ENCODE results near the gene PRSS53.
"Not testable (repeated sequence)": the region's sequence is repeated elsewhere in the genome, so short reads cannot be mapped to it uniquely, and the experiment has no call there.

Gene PRSS53

GRCh38 chr16:31088459-31089183 lies at the start of gene PRSS53:
Gene PRSS53, minus strand, starts transcription at chr16:31088943. Its CDS starts 134 bp downstream, at chr16:31088809.
- no peak for DNase-seq
- in situ Hi-C loops (cut with MboI; ENCODE audit: low pct_unique_long_range_greater_than_20kb, low sequenced_read_pairs): no loop called here

- DNase-seq; in situ Hi-C loops (cut with MboI; ENCODE audit: low pct_unique_long_range_greater_than_20kb, low sequenced_read_pairs): not testable (repeated sequence)
Observed at GRCh38 chr16:31136822-31137499, 48.2 kb upstream of the PRSS53 start.

- in situ Hi-C loops (cut with MboI; ENCODE audit: low pct_unique_long_range_greater_than_20kb, low sequenced_read_pairs): no loop called here
- no peak for DNase-seq
Observed at GRCh38 chr16:31136287-31136662, 47.5 kb upstream of the PRSS53 start.

GRCh38 chr16:31135535-31136286 lies 47.0 kb upstream of the PRSS53 start, which contains the start of gene PRSS8:
Gene PRSS8, minus strand, starts transcription at chr16:31135727. Its CDS starts 229 bp downstream, at chr16:31135498.
- DNase-seq: no peak
- in situ Hi-C loops (cut with MboI; ENCODE audit: low pct_unique_long_range_greater_than_20kb, low sequenced_read_pairs): no loop called here

- no peak for DNase-seq
- in situ Hi-C loops (cut with MboI; ENCODE audit: low pct_unique_long_range_greater_than_20kb, low sequenced_read_pairs): no loop called here
Observed at GRCh38 chr16:31134625-31135534, 46.1 kb upstream of the PRSS53 start.

GRCh38 chr16:31134091-31134571 lies 45.4 kb upstream of the PRSS53 start:
- no peak for DNase-seq
- in situ Hi-C loops (cut with MboI; ENCODE audit: low pct_unique_long_range_greater_than_20kb, low sequenced_read_pairs): no loop called here

GRCh38 chr16:31133046-31133501 lies 44.3 kb upstream of the PRSS53 start:
- DNase-seq: no peak
- in situ Hi-C loops (cut with MboI; ENCODE audit: low pct_unique_long_range_greater_than_20kb, low sequenced_read_pairs): no loop called here

- in situ Hi-C loops (cut with MboI; ENCODE audit: low pct_unique_long_range_greater_than_20kb, low sequenced_read_pairs): no loop called here
- DNase-seq: no peak
Observed at GRCh38 chr16:31132303-31132979, 43.7 kb upstream of the PRSS53 start.

- DNase-seq: no peak
- in situ Hi-C loops (cut with MboI; ENCODE audit: low pct_unique_long_range_greater_than_20kb, low sequenced_read_pairs): no loop called here
Observed at GRCh38 chr16:31131841-31132271, 43.1 kb upstream of the PRSS53 start.

- no peak for DNase-seq
- in situ Hi-C loops (cut with MboI; ENCODE audit: low pct_unique_long_range_greater_than_20kb, low sequenced_read_pairs): no loop called here
Observed at GRCh38 chr16:31131416-31131815, 42.7 kb upstream of the PRSS53 start.

GRCh38 chr16:31130899-31131298 lies 42.2 kb upstream of the PRSS53 start:
- no peak for DNase-seq
- in situ Hi-C loops (cut with MboI; ENCODE audit: low pct_unique_long_range_greater_than_20kb, low sequenced_read_pairs): no loop called here

GRCh38 chr16:31130336-31130891 lies 41.7 kb upstream of the PRSS53 start:
- no peak for DNase-seq
- in situ Hi-C loops (cut with MboI; ENCODE audit: low pct_unique_long_range_greater_than_20kb, low sequenced_read_pairs): no loop called here

- in situ Hi-C loops (cut with MboI; ENCODE audit: low pct_unique_long_range_greater_than_20kb, low sequenced_read_pairs): no loop called here
- no peak for DNase-seq
Observed at GRCh38 chr16:31129568-31130335, 41.0 kb upstream of the PRSS53 start.

- in situ Hi-C loops (cut with MboI; ENCODE audit: low pct_unique_long_range_greater_than_20kb, low sequenced_read_pairs): no loop called here
- DNase-seq: peak; percentile 90
Observed at GRCh38 chr16:31128711-31129567, 40.2 kb upstream of the PRSS53 start.

GRCh38 chr16:31127182-31127581 lies 38.4 kb upstream of the PRSS53 start:
- no peak for DNase-seq
- in situ Hi-C loops (cut with MboI; ENCODE audit: low pct_unique_long_range_greater_than_20kb, low sequenced_read_pairs): no loop called here

- in situ Hi-C loops (cut with MboI; ENCODE audit: low pct_unique_long_range_greater_than_20kb, low sequenced_read_pairs): no loop called here
- DNase-seq: no peak
Observed at GRCh38 chr16:31125844-31126243, 37.1 kb upstream of the PRSS53 start.

All from KBM-7 (cell line).